Epithelial cell of esophagus (primary cell): Measurements from ENCODE around the gene SOD1.

Source experiments
- DNase-seq: peaks from one replicate; pipeline ENCODE4 v3.0.0; 2010; ENCODE audit warnings: low read depth
- H3K4me3 ChIP-seq: 2 replicates; pipeline ENCODE4 v1.5.1; 2011; ENCODE audit warnings: mild to moderate bottlenecking, low read length, control low read depth
- CTCF ChIP-seq: IDR thresholded peaks from 2 replicates; pipeline ENCODE4 v1.5.1; 2011; ENCODE audit warnings: low read depth, mild to moderate bottlenecking, low read length, control low read depth, inconsistent platforms; ENCODE audit not compliant: insufficient read depth; ENCODE audit errors: missing control alignments

The SOD1 gene

GRCh38 chr21:31711326-31711725 lies 51.8 kb downstream of the SOD1 start:
- DNase-seq = no peak
- no peak for TF ChIP-seq CTCF
- no peak overlapping the region for H3K4me3 ChIP-seq

- H3K4me3 ChIP-seq = no peak overlapping the region
- no peak for TF ChIP-seq CTCF
- DNase-seq = no peak
These were observed 52.3 kb downstream of the SOD1 start for GRCh38 chr21:31711745-31712285.

- no peak for DNase-seq
- no peak for TF ChIP-seq CTCF
- no peak overlapping the region for H3K4me3 ChIP-seq
These were observed 53.6 kb downstream of the SOD1 start for GRCh38 chr21:31713115-31713514.

- H3K4me3 ChIP-seq = no peak overlapping the region
- no peak for DNase-seq
- no peak for TF ChIP-seq CTCF
These were observed 54.7 kb downstream of the SOD1 start for GRCh38 chr21:31713973-31714740.

GRCh38 chr21:31714741-31715365 lies 55.4 kb downstream of the SOD1 start:
- DNase-seq = no peak
- no peak for TF ChIP-seq CTCF
- no peak overlapping the region for H3K4me3 ChIP-seq

GRCh38 chr21:31716106-31716505 lies 56.6 kb downstream of the SOD1 start:
- no peak for TF ChIP-seq CTCF
- no peak overlapping the region for H3K4me3 ChIP-seq
- no peak for DNase-seq
